Small intestine (tissue), 7 donors: ENCODE data around the gene TBCK. TPM values are rescaled to one million over a fixed set of nuclear protein-coding genes. Genes with fewer than 3 reads are reported as not detected.
"Not testable (repeated sequence)": the region's sequence is repeated elsewhere in the genome, so short reads cannot be mapped to it uniquely, and the experiment has no call there.

ENCODE experiments used
- DNase-seq, 2 donors: peaks; one replicate each; pipeline versions ENCODE4 v3.0.0 to v3.0.0-alpha.2; 2013
- FAIRE-seq: peaks from 2 replicates; lab custom pipeline; 2012; peaks lifted over from hg19 to GRCh38; lab: Jason Lieb, UNC
- H3K27ac ChIP-seq, 3 donors: one replicate each; pipeline ENCODE4 v1.5.1; 2013; ENCODE audit warnings: low read length in 2 of 3, mild to moderate bottlenecking in 2 of 3, control low read depth in 1 of 3, inconsistent platforms in 1 of 3, low read depth in 1 of 3, moderate library complexity in 1 of 3
- H3K27me3 ChIP-seq, 3 donors: one replicate each; pipeline ENCODE4 v1.6.1; 2013; ENCODE audit warnings: low read length in 3 of 3, inconsistent platforms in 1 of 3; ENCODE audit not compliant: control insufficient read depth in 3 of 3, insufficient read depth in 3 of 3
- H3K36me3 ChIP-seq, 3 donors: one replicate each; pipeline ENCODE4 v1.6.1; 2013; ENCODE audit warnings: low read length in 3 of 3, inconsistent platforms in 1 of 3, low read depth in 1 of 3, mild to moderate bottlenecking in 1 of 3, moderate library complexity in 1 of 3; ENCODE audit not compliant: control insufficient read depth in 3 of 3, insufficient read depth in 2 of 3
- H3K4me1 ChIP-seq, 3 donors: one replicate each; pipeline ENCODE4 v1.6.1; 2013; ENCODE audit warnings: low read length in 2 of 3, inconsistent platforms in 1 of 3, low read depth in 1 of 3, mild to moderate bottlenecking in 1 of 3, moderate library complexity in 1 of 3; ENCODE audit not compliant: control insufficient read depth in 3 of 3, insufficient read depth in 2 of 3
- H3K4me3 ChIP-seq, 3 donors: one replicate each; pipeline ENCODE4 v1.5.1; 2013; ENCODE audit warnings: low read length in 3 of 3, control low read depth in 1 of 3, inconsistent platforms in 1 of 3, low read depth in 1 of 3, mild to moderate bottlenecking in 1 of 3, moderate library complexity in 1 of 3
- H3K9me3 ChIP-seq, 2 donors: one replicate each; pipeline ENCODE4 v1.6.1; 2013; ENCODE audit warnings: low read depth in 1 of 2, low read length in 1 of 2; ENCODE audit not compliant: control insufficient read depth in 2 of 2, insufficient read depth in 1 of 2
- WGBS, 3 donors: extraction: QIAGEN DNeasy Blood & Tissue Kit; methylation state at CpG; one replicate each; pipeline ENCODE4 v1.1.7; 2013; 5-methylcytosine and 5-hydroxymethylcytosine counted together
- polyA plus RNA-seq, 4 donors: library from polyadenylated mRNA; stranded (reverse) in 3 of 4; unstranded in 1 of 4; fragments of 200-250 nt in 3 of 4; fragments of 120-200 nt in 1 of 4; gene quantifications; one replicate each; pipeline versions ENCODE4 v1.2.1 to v1.2.3, GENCODE V29; 2013
- donor health status: healthy with polysubstance abuse.
- donor health status: control.
- donor health status: control.
- donor health status: Bipolar disorder and iron deficiency.
- donor health status: healthy.

TBCK gene
- polyA plus RNA-seq, 4 donors: 5.1 to 31.6 (median 9.3) TPM

- Histone ChIP-seq H3K4me1 (no peaks in the 10 kb centered on the region), H3K9me3 (peaks cover 0 to 5% of the 10 kb centered on the region in 2 donors), H3K4me3 (no peak overlapping the region), H3K27ac (no peak overlapping the region), H3K27me3 (no peaks in the 10 kb centered on the region), H3K36me3 (peaks cover 15 to 21% (median 19%) of the 10 kb centered on the region in 3 donors)
- 89 to 100% (median 90%) methylated on average over 1 of the region's 1 CpG for WGBS, 3 donors
- DNase-seq (no peak), FAIRE-seq (peak; percentile 82)
Measured at GRCh38 chr4:106334741-106335470, 18.9 kb upstream of the TBCK start.

- H3K4me3 ChIP-seq: no peak overlapping the region
- FAIRE-seq: no peak
- WGBS, 3 donors: 48 to 80% (median 63%) methylated on average over 5 of the region's 5 CpGs
- no peak overlapping the region for H3K27ac ChIP-seq
- H3K36me3 ChIP-seq: peaks cover 10 to 16% (median 15%) of the 10 kb centered on the region in 3 donors
- no peaks in the 10 kb centered on the region for H3K4me1 ChIP-seq
- no peaks in the 10 kb centered on the region for H3K27me3 ChIP-seq
- peak in 1 of 2 donors; percentile 61 for DNase-seq
- H3K9me3 ChIP-seq: peaks cover 0 to 2% of the 10 kb centered on the region in 2 donors
Measured at GRCh38 chr4:106333186-106333585, 17.2 kb upstream of the TBCK start.

GRCh38 chr4:106329041-106329618 is 13.1 kb upstream of the TBCK start:
- Histone ChIP-seq H3K9me3 (no peaks in the 10 kb centered on the region), H3K36me3 (peaks cover 3 to 9% (median 9%) of the 10 kb centered on the region in 3 donors), H3K27me3 (no peaks in the 10 kb centered on the region), H3K27ac (no peak overlapping the region), H3K4me1 (no peaks in the 10 kb centered on the region), H3K4me3 (no peak overlapping the region)
- FAIRE-seq (no peak), DNase-seq (peak; percentile 44 to 51)
- 29 to 37% (median 36%) methylated on average over 1 of the region's 1 CpG for WGBS, 3 donors

GRCh38 chr4:106325800-106326199 is 9.8 kb upstream of the TBCK start:
- DNase-seq (no peak), FAIRE-seq (no peak)
- no peaks in the 10 kb centered on the region for H3K4me1 ChIP-seq
- peaks cover 0 to 15% (median 5%) of the 10 kb centered on the region in 3 donors for H3K36me3 ChIP-seq
- H3K27ac ChIP-seq: no peak overlapping the region
- no peaks in the 10 kb centered on the region for H3K27me3 ChIP-seq
- H3K9me3 ChIP-seq: no peaks in the 10 kb centered on the region
- no peak overlapping the region for H3K4me3 ChIP-seq

- peak; percentile 86 for FAIRE-seq
- H3K27me3 ChIP-seq: no peaks in the 10 kb centered on the region
Measured at GRCh38 chr4:106323119-106323518, 7.1 kb upstream of the TBCK start.

GRCh38 chr4:106321814-106322213 is 5.8 kb upstream of the TBCK start:
- H3K27me3 ChIP-seq, H3K4me3 ChIP-seq, H3K9me3 ChIP-seq, H3K4me1 ChIP-seq, DNase-seq, FAIRE-seq, H3K27ac ChIP-seq: not testable (repeated sequence)
- peaks cover 0 to 11% (median 3%) of the 10 kb centered on the region in 3 donors for H3K36me3 ChIP-seq
- 62 to 79% (median 68%) methylated on average over 6 of the region's 6 CpGs for WGBS, 3 donors

More at GRCh38 chr4:106323119-106323518, 7.1 kb upstream of the TBCK start:
- Histone ChIP-seq H3K9me3 (no peaks in the 10 kb centered on the region), H3K4me1 (peaks cover 0 to under 1% (median 0%) of the 10 kb centered on the region in 3 donors), H3K36me3 (peaks cover 0 to 12% (median 4%) of the 10 kb centered on the region in 3 donors), H3K4me3 (no peak overlapping the region), H3K27ac (no peak overlapping the region)
- DNase-seq: no peak

- 97 to 98% (median 97%) methylated on average over 28 to 34 of the region's 34 CpGs for WGBS, 3 donors
- FAIRE-seq, DNase-seq, H3K27me3 ChIP-seq, H3K4me1 ChIP-seq, H3K36me3 ChIP-seq, H3K27ac ChIP-seq, H3K9me3 ChIP-seq, H3K4me3 ChIP-seq: not testable (repeated sequence)
Measured at GRCh38 chr4:106321168-106321567, 5.2 kb upstream of the TBCK start.

- peaks cover 0 to 8% (median 3%) of the 10 kb centered on the region in 3 donors for H3K36me3 ChIP-seq
- DNase-seq (no peak), FAIRE-seq (no peak)
- H3K27ac ChIP-seq: no peak overlapping the region
- H3K4me1 ChIP-seq: peaks cover 0 to 9% (median 6%) of the 10 kb centered on the region in 3 donors
- no peak overlapping the region for H3K4me3 ChIP-seq
- WGBS, 3 donors: 95 to 98% (median 97%) methylated on average over 1 of the region's 1 CpG
- no peaks in the 10 kb centered on the region for H3K27me3 ChIP-seq
- no peaks in the 10 kb centered on the region for H3K9me3 ChIP-seq
Measured at GRCh38 chr4:106320235-106320634, 4.2 kb upstream of the TBCK start.
